ENCODE results near the gene COQ8A.

DNA sequence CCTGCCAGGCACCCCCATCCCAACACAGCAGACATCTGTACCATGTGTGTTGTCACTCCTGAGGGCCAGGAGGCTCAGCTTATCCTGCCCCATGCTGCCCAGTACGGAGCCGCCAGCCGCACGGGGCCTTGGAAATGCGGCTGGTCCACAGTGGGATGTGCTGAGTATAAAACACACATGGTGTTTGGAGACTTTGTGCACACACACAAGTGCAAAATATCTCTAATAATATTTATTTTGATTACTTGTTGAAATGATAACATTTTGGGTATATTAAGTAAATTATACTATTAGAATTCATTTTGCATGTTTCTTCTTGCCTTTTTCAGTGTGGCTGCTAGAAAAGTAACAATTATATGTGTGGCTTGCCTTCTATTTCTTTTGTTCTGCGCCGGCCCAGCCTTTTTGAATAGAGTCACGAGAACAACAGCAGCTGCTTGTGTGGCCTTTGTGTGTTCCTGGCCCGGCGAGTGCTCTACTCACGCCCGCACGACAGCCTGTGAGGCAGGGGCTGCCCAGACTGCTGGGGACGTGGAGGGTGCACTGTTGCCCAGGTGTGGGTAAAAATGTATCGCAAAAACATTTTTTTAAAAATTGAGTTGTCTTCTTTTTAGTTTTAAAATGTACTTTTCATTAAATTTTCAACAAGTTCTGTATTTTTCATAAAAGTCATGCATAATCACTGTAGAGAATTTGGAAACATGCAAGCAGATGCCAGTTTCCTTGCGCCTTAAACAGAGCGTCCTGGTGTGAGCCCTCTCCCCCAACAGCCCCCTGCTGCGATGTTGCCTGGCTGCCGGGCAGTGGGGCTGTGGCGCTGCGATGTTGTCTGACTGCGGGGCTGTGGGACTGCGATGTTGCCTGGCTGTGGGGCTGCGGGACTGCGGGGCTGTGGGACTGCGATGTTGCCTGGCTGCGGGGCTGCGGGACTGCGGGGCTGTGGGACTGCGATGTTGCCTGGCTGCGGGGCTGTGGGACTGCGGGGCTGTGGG is 35.5 kb downstream of the COQ8A start:
- TF ChIP-seq, protein P1, sequence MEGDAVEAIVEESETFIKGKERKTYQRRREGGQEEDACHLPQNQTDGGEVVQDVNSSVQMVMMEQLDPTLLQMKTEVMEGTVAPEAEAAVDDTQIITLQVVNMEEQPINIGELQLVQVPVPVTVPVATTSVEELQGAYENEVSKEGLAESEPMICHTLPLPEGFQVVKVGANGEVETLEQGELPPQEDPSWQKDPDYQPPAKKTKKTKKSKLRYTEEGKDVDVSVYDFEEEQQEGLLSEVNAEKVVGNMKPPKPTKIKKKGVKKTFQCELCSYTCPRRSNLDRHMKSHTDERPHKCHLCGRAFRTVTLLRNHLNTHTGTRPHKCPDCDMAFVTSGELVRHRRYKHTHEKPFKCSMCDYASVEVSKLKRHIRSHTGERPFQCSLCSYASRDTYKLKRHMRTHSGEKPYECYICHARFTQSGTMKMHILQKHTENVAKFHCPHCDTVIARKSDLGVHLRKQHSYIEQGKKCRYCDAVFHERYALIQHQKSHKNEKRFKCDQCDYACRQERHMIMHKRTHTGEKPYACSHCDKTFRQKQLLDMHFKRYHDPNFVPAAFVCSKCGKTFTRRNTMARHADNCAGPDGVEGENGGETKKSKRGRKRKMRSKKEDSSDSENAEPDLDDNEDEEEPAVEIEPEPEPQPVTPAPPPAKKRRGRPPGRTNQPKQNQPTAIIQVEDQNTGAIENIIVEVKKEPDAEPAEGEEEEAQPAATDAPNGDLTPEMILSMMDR (IDR thresholded peaks at IDR 0.05) = no peak
- TF ChIP-seq EZH2phosphoT487 (IDR thresholded peaks at IDR 0.05) (no peak), EZH2 (IDR thresholded peaks at IDR 0.05) (no peak)
